ENCODE data around the gene BABAM2. TPM values are rescaled to one million over a fixed set of nuclear protein-coding genes. Genes with fewer than 3 reads are reported as not detected.

The BABAM2 gene
- total RNA-seq, 1 experiment from 2014 or later, result 27.1 TPM

GRCh38 chr2:28174211-28174610 lies 283.7 kb downstream of the BABAM2 start:
- no peak overlapping the region for H3K9ac ChIP-seq (ENCODE audit: extremely low read depth, insufficient read length, low read length)
- no peaks in the 10 kb centered on the region for H3K79me2 ChIP-seq (ENCODE audit: insufficient read depth, low read length)
- no peaks in the 10 kb centered on the region for H3K4me1 ChIP-seq (ENCODE audit: insufficient read depth, low read length)
- no peak overlapping the region for H3K27ac ChIP-seq (ENCODE audit: insufficient read length, low read depth, low read length)
- H2BK12ac ChIP-seq (ENCODE audit: insufficient read length, low read depth, low read length), result no peak overlapping the region
- Mint-ChIP-seq H3K9me3 (peaks cover 13 to 14% of the 10 kb centered on the region in 2 experiments), H3K27me3 (ENCODE audit: low read depth) (no peaks in the 10 kb centered on the region), H3K4me1 (peaks cover 6 to 10% of the 10 kb centered on the region in 2 experiments), H3K4me3 (no peak overlapping the region), H3K27ac (no peak overlapping the region), H3K36me3 (ENCODE audit: insufficient read depth in 1 of 3, low read depth in 3 of 3) (peaks cover 0 to 17% (median 1%) of the 10 kb centered on the region in 3 experiments; a peak in 2 of 7 replicates)
- no peak overlapping the region for H4K91ac ChIP-seq (ENCODE audit: insufficient read length, low read depth, low read length)
- H3K4me2 ChIP-seq (ENCODE audit: insufficient read depth, insufficient read length, low read length), result no peak overlapping the region
- no peak for TF ChIP-seq CTCF (conservative IDR thresholded peaks at IDR 0.05)
- H3K27me3 ChIP-seq (ENCODE audit: insufficient read depth, low read length), result no peaks in the 10 kb centered on the region
- no CpG with 5 or more reads among the region's 4 CpGs for WGBS (ENCODE audit: extremely low coverage, insufficient read length, low lambda C conversion rate)
- no peak overlapping the region for H3K56ac ChIP-seq (ENCODE audit: insufficient read length, low read depth, low read length)
- H2AK5ac ChIP-seq (ENCODE audit: insufficient read length, low read length), result no peak overlapping the region
- H3K4ac ChIP-seq (ENCODE audit: low read depth, low read length), result no peak overlapping the region
- H3K9me3 ChIP-seq (ENCODE audit: control insufficient read depth, low read depth, low read length), result no peaks in the 10 kb centered on the region
- H3K23me2 ChIP-seq (ENCODE audit: insufficient read length, low read depth, low read length, poor library complexity, severe bottlenecking), result no peaks in the 10 kb centered on the region
- H2BK15ac ChIP-seq (ENCODE audit: low read depth, low read length), result no peak overlapping the region
- no peaks in the 10 kb centered on the region for H3K79me1 ChIP-seq (ENCODE audit: insufficient read depth, low read depth, low read length, poor library complexity, severe bottlenecking)
- no peak overlapping the region for H3K14ac ChIP-seq (ENCODE audit: insufficient read depth, low read length)
- no peak overlapping the region for H2BK5ac ChIP-seq (ENCODE audit: insufficient read length, low read length)
- no peak overlapping the region for H3K18ac ChIP-seq (ENCODE audit: insufficient read length, low read depth, low read length)
- H4K20me1 ChIP-seq (ENCODE audit: control insufficient read depth, insufficient read depth, insufficient read length), result no peaks in the 10 kb centered on the region
- H4K8ac ChIP-seq (replicated peaks; ENCODE audit: insufficient read length, low read depth, low read length), result no peak overlapping the region
- no peak overlapping the region for H2BK120ac ChIP-seq (ENCODE audit: low read depth, low read length, poor library complexity, severe bottlenecking)
- no peak overlapping the region for H4K5ac ChIP-seq (ENCODE audit: insufficient read length, low read depth, low read length)
- H2AFZ ChIP-seq (ENCODE audit: low read length), result no peak overlapping the region
- no peak overlapping the region for H3K23ac ChIP-seq (ENCODE audit: insufficient read length, low read depth, low read length)
- H3T11ph ChIP-seq (ENCODE audit: low read length), result no peak overlapping the region
- no peak overlapping the region for H2BK20ac ChIP-seq (ENCODE audit: low read depth, low read length, poor library complexity, severe bottlenecking)
- DNase-seq, result no peak

All from H9 (cell line).